Mesendoderm (in vitro differentiated cells): ENCODE results near the gene ARHGEF17.

Source experiments
- DNase-seq: peaks from one replicate; pipeline ENCODE4 v3.0.0; 2013
- H2AK5ac ChIP-seq: 2 replicates; pipeline ENCODE4 v1.6.1; 2013; ENCODE audit warnings: low read length, inconsistent platforms
- H2BK120ac ChIP-seq: 2 replicates; pipeline ENCODE4 v1.6.1; 2013; ENCODE audit warnings: low read depth, mild to moderate bottlenecking, low read length, moderate library complexity, mixed read lengths
- H2BK15ac ChIP-seq: replicated peaks from 2 replicates; pipeline ENCODE4 v1.6.1; 2013; ENCODE audit warnings: low read depth, mild to moderate bottlenecking, moderate library complexity
- H2BK5ac ChIP-seq: 2 replicates; pipeline ENCODE4 v1.6.1; 2013; ENCODE audit warnings: low read length, inconsistent platforms
- H3K18ac ChIP-seq: 2 replicates; pipeline ENCODE4 v1.6.1; 2013; ENCODE audit warnings: mild to moderate bottlenecking, low read length, mixed read lengths
- H3K23ac ChIP-seq: one replicate; pipeline ENCODE4 v1.6.1; 2013; ENCODE audit warnings: low read length
- H3K27ac ChIP-seq: 2 replicates; pipeline ENCODE4 v1.5.1; 2013; ENCODE audit warnings: low read depth, mild to moderate bottlenecking, inconsistent platforms, low read length, moderate library complexity
- H3K27me3 ChIP-seq: 2 replicates; pipeline ENCODE4 v1.6.1; 2013; ENCODE audit warnings: low read length, control low read depth, mild to moderate bottlenecking, inconsistent platforms; ENCODE audit not compliant: insufficient read depth, poor library complexity
- H3K36me3 ChIP-seq: 2 replicates; pipeline ENCODE4 v1.6.1; 2013; ENCODE audit warnings: low read length, inconsistent platforms; ENCODE audit not compliant: control insufficient read depth, insufficient read depth
- H3K4ac ChIP-seq: one replicate; pipeline ENCODE4 v1.6.1; 2013; ENCODE audit warnings: low read depth, mild to moderate bottlenecking, low read length, moderate library complexity
- H3K4me1 ChIP-seq: 2 replicates; pipeline ENCODE4 v1.6.1; 2013; ENCODE audit warnings: low read depth, low read length, inconsistent platforms; ENCODE audit not compliant: control insufficient read depth
- H3K4me2 ChIP-seq: 2 replicates; pipeline ENCODE4 v1.6.1; 2013; ENCODE audit warnings: low read length
- H3K4me3 ChIP-seq: 2 replicates; pipeline ENCODE4 v1.5.1; 2013; ENCODE audit warnings: mild to moderate bottlenecking, low read length
- H3K56ac ChIP-seq: one replicate; pipeline ENCODE4 v1.6.1; 2013; ENCODE audit warnings: low read length
- H3K79me1 ChIP-seq: 2 replicates; pipeline ENCODE4 v1.6.1; 2013; ENCODE audit warnings: low read length, inconsistent platforms
- H3K79me2 ChIP-seq: 2 replicates; pipeline ENCODE4 v1.6.1; 2013; ENCODE audit warnings: mild to moderate bottlenecking, low read length; ENCODE audit not compliant: control insufficient read depth, insufficient read depth
- H3K9ac ChIP-seq: 2 replicates; pipeline ENCODE4 v1.6.1; 2013; ENCODE audit warnings: low read length, inconsistent platforms
- H4K5ac ChIP-seq: one replicate; pipeline ENCODE4 v1.6.1; 2013; ENCODE audit warnings: low read length
- H4K8ac ChIP-seq: one replicate; pipeline ENCODE4 v1.6.1; 2013; ENCODE audit warnings: low read depth, mild to moderate bottlenecking, control low read depth, low read length, moderate library complexity
- WGBS: extraction: QIAGEN DNeasy Blood & Tissue Kit; methylation state at CpG from one replicate; pipeline ENCODE4 v1.1.7; 2013; ENCODE audit warnings: low lambda C conversion rate, missing lambda C conversion rate; ENCODE audit not compliant: insufficient coverage; ENCODE audit errors: extremely low coverage; 5-methylcytosine and 5-hydroxymethylcytosine counted together

The ARHGEF17 gene

GRCh38 chr11:73367482-73368024 is 59.5 kb downstream of the ARHGEF17 start:
- H3K4me1 ChIP-seq = no peaks in the 10 kb centered on the region
- no peaks in the 10 kb centered on the region for H3K27me3 ChIP-seq
- no peaks in the 10 kb centered on the region for H3K36me3 ChIP-seq
- H3K4me3 ChIP-seq = no peak overlapping the region
- no peaks in the 10 kb centered on the region for H3K79me1 ChIP-seq
- no peak overlapping the region for H4K5ac ChIP-seq
- H3K79me2 ChIP-seq = no peaks in the 10 kb centered on the region
- no CpG with 5 or more reads among the region's 20 CpGs for WGBS
- no peak overlapping the region for H3K9ac ChIP-seq
- no peak overlapping the region for H3K56ac ChIP-seq
- H3K27ac ChIP-seq = no peak overlapping the region
- no peak overlapping the region for H3K4ac ChIP-seq
- H3K4me2 ChIP-seq = no peak overlapping the region
- no peak overlapping the region for H3K18ac ChIP-seq
- no peak overlapping the region for H4K8ac ChIP-seq
- no peak for DNase-seq
- H2BK5ac ChIP-seq = no peak overlapping the region
- H2BK15ac ChIP-seq = no peak overlapping the region
- H2AK5ac ChIP-seq = no peak overlapping the region
- H2BK120ac ChIP-seq = no peak overlapping the region
- no peak overlapping the region for H3K23ac ChIP-seq

- no peak overlapping the region for H4K5ac ChIP-seq
- no peaks in the 10 kb centered on the region for H3K4me1 ChIP-seq
- DNase-seq = peak; percentile 66
- no peaks in the 10 kb centered on the region for H3K79me2 ChIP-seq
- H3K4ac ChIP-seq = no peak overlapping the region
- no peak overlapping the region for H3K56ac ChIP-seq
- no peak overlapping the region for H3K18ac ChIP-seq
- no peak overlapping the region for H3K9ac ChIP-seq
- H2BK15ac ChIP-seq = no peak overlapping the region
- no peak overlapping the region for H3K23ac ChIP-seq
- no CpG with 5 or more reads among the region's 6 CpGs for WGBS
- no peak overlapping the region for H2BK120ac ChIP-seq
- H3K27ac ChIP-seq = no peak overlapping the region
- no peak overlapping the region for H2AK5ac ChIP-seq
- H3K4me2 ChIP-seq = no peak overlapping the region
- H2BK5ac ChIP-seq = no peak overlapping the region
- H3K4me3 ChIP-seq = no peak overlapping the region
- no peaks in the 10 kb centered on the region for H3K27me3 ChIP-seq
- H3K79me1 ChIP-seq = peaks cover 2% of the 10 kb centered on the region
- no peaks in the 10 kb centered on the region for H3K36me3 ChIP-seq
- H4K8ac ChIP-seq = no peak overlapping the region
Observed at GRCh38 chr11:73372375-73372993, 64.4 kb downstream of the ARHGEF17 start.

GRCh38 chr11:73374151-73374550 is 66.1 kb downstream of the ARHGEF17 start:
- Histone ChIP-seq H3K4me1 (no peaks in the 10 kb centered on the region), H3K27me3 (no peaks in the 10 kb centered on the region), H3K4me3 (no peak overlapping the region), H3K79me1 (peaks cover 6% of the 10 kb centered on the region), H3K27ac (no peak overlapping the region), H3K4ac (no peak overlapping the region), H2BK5ac (no peak overlapping the region), H3K56ac (no peak overlapping the region), H3K9ac (no peak overlapping the region), H3K36me3 (no peaks in the 10 kb centered on the region), H3K23ac (no peak overlapping the region), H4K5ac (no peak overlapping the region), H2AK5ac (no peak overlapping the region), H2BK120ac (no peak overlapping the region), H4K8ac (no peak overlapping the region), H2BK15ac (no peak overlapping the region), H3K79me2 (no peaks in the 10 kb centered on the region), H3K18ac (no peak overlapping the region), H3K4me2 (no peak overlapping the region)
- WGBS = no CpG with 5 or more reads among the region's 4 CpGs
- DNase-seq = no peak

GRCh38 chr11:73375830-73376159 is 67.7 kb downstream of the ARHGEF17 start:
- no peak overlapping the region for H4K8ac ChIP-seq
- peaks cover 2% of the 10 kb centered on the region for H3K79me2 ChIP-seq
- no peak overlapping the region for H2BK5ac ChIP-seq
- H3K56ac ChIP-seq = peak overlapping the region; percentile 59
- no peak overlapping the region for H3K4ac ChIP-seq
- no peak overlapping the region for H3K27ac ChIP-seq
- H3K9ac ChIP-seq = peak overlapping the region; percentile 10
- no peak for DNase-seq
- WGBS = no CpG with 5 or more reads among the region's 6 CpGs
- no peak overlapping the region for H2BK15ac ChIP-seq
- peak overlapping the region; percentile 35 for H4K5ac ChIP-seq
- H3K79me1 ChIP-seq = peaks cover 15% of the 10 kb centered on the region
- no peaks in the 10 kb centered on the region for H3K4me1 ChIP-seq
- H2BK120ac ChIP-seq = no peak overlapping the region
- H3K23ac ChIP-seq = no peak overlapping the region
- H3K4me3 ChIP-seq = no peak overlapping the region
- no peak overlapping the region for H3K4me2 ChIP-seq
- no peak overlapping the region for H3K18ac ChIP-seq
- H2AK5ac ChIP-seq = no peak overlapping the region
- no peaks in the 10 kb centered on the region for H3K36me3 ChIP-seq
- H3K27me3 ChIP-seq = no peaks in the 10 kb centered on the region

- Histone ChIP-seq H4K5ac (peak within 1 kb of the TSS; percentile 35), H3K27ac (no peak within 1 kb of the TSS), H2BK5ac (no peak within 1 kb of the TSS), H3K4ac (no peak within 1 kb of the TSS), H3K27me3 (no peaks in the 10 kb centered on the region), H3K79me1 (peaks cover 17% of the 10 kb centered on the region), H4K8ac (no peak within 1 kb of the TSS), H2AK5ac (no peak within 1 kb of the TSS), H3K56ac (peak within 1 kb of the TSS; percentile 93), H3K4me2 (peak within 1 kb of the TSS; percentile 39), H2BK120ac (no peak within 1 kb of the TSS), H3K4me1 (no peaks in the 10 kb centered on the region), H3K18ac (peak within 1 kb of the TSS; percentile 54), H2BK15ac (no peak within 1 kb of the TSS), H3K9ac (peak within 1 kb of the TSS; percentile 91), H3K4me3 (peak within 1 kb of the TSS; percentile 86), H3K79me2 (peaks cover 2% of the 10 kb centered on the region), H3K23ac (peak within 1 kb of the TSS; percentile 61), H3K36me3 (no peaks in the 10 kb centered on the region)
- whole genome bisulfite sequencing = no CpG with 5 or more reads among the region's 96 CpGs
- DNase-seq = peak; percentile 94
Observed at GRCh38 chr11:73376160-73376802, 68.2 kb downstream of the ARHGEF17 start, which contains the start of gene RELT. RELT (plus strand) TSS chr11:73376399; CDS start chr11:73389137, 12,738 bp downstream.
